ENCODE results near the gene UBALD1. TPM values are rescaled to one million over a fixed set of nuclear protein-coding genes. Genes with fewer than 3 reads are reported as not detected.

Gene UBALD1
- total and polyA plus RNA-seq, 9 of the 15 experiments (the other 6 are each of a cell fraction or from before 2014, with no cell fraction given) = 1.3 to 38.0 (median 6.2) TPM; not detected in 2

- ChIA-PET CTCF (ENCODE audit: low intra/inter-chr PET ratio) (no interaction called here), POLR2A (no interaction called here)
- Histone ChIP-seq H3K4me3 (no peak overlapping the region), H4K20me1 (replicated peaks; ENCODE audit: control insufficient read depth, insufficient read depth, low read length) (no peaks in the 10 kb centered on the region), H3K79me2 (ENCODE audit: control insufficient read depth, insufficient read depth, low read length) (no peaks in the 10 kb centered on the region), H3K9me1 (ENCODE audit: control insufficient read depth, insufficient read depth, low read length) (no peaks in the 10 kb centered on the region), H2AFZ (ENCODE audit: low read depth, low read length) (no peak overlapping the region), H3K4me1 (replicated peaks in 1 of 2; ENCODE audit: control insufficient read depth in 2 of 2, insufficient read depth in 2 of 2, low read length in 2 of 2) (no peaks in the 10 kb centered on the region), H3K27me3 (ENCODE audit: control insufficient read depth in 2 of 2, insufficient read depth in 2 of 2, low read length in 2 of 2) (peaks cover 17 to 48% of the 10 kb centered on the region in 2 experiments), H3K36me3 (ENCODE audit: control insufficient read depth, insufficient read depth, low read length) (no peaks in the 10 kb centered on the region), H3K27ac (ENCODE audit: extremely low read depth, low read depth, low read length) (no peak overlapping the region), H3K9me3 (replicated peaks; ENCODE audit: control insufficient read depth, insufficient read depth, low read depth, low read length) (no peaks in the 10 kb centered on the region), H3K9ac (ENCODE audit: insufficient read depth in 1 of 2, low read depth in 2 of 2, low read length in 2 of 2) (no peak overlapping the region), H3K4me2 (ENCODE audit: insufficient read depth, low read length) (no peak overlapping the region)
- in situ Hi-C loops (cut with MboI) = no loop called here
- intact Hi-C loops (cut with micrococcal nuclease) = no loop called here
- FAIRE-seq (peak; percentile 29), DNase-seq (ENCODE audit: extremely low read depth in 1 of 4, low spot score in 3 of 4) (no peak), ATAC-seq (no peak)
- BruUV-seq (replicated peaks) = no TSS peak
- 21% methylated on average over 15 of the region's 15 CpGs for WGBS (ENCODE audit: insufficient coverage, low coverage, missing lambda C conversion rate)
- TF ChIP-seq, protein P1, sequence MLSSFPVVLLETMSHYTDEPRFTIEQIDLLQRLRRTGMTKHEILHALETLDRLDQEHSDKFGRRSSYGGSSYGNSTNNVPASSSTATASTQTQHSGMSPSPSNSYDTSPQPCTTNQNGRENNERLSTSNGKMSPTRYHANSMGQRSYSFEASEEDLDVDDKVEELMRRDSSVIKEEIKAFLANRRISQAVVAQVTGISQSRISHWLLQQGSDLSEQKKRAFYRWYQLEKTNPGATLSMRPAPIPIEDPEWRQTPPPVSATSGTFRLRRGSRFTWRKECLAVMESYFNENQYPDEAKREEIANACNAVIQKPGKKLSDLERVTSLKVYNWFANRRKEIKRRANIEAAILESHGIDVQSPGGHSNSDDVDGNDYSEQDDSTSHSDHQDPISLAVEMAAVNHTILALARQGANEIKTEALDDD (IDR thresholded peaks at IDR 0.05) = no peak
- TF ChIP-seq RBM25 (IDR thresholded peaks at IDR 0.05; ENCODE audit: low read depth, low read length, severe bottlenecking) (no peak), ZNF592 (IDR thresholded peaks at IDR 0.05) (no peak), ZNF12 (CRISPR knock-in tag; IDR thresholded peaks at IDR 0.05) (no peak), E2F4 (CRISPR knock-in tag; IDR thresholded peaks at IDR 0.05; ENCODE audit: low read depth) (no peak), ZNF408 (CRISPR knock-in tag; IDR thresholded peaks at IDR 0.05; ENCODE audit: low read depth) (no peak)
Observed at GRCh38 chr16:4570688-4571321, 43.9 kb downstream of the UBALD1 start.
